NOMO-1 treated with DMSO at 0.1 percent for 48 hours (cell line): ENCODE results near the gene NOTCH4.

Experiments used
- DNase-seq: peaks from one replicate; lab custom pipeline; 2025; ENCODE audit not compliant: unreplicated experiment; lab: John Stamatoyannopoulos, UW

NOTCH4 gene

GRCh38 chr6:32183030-32183429 is 40.8 kb downstream of the NOTCH4 start:
- DNase-seq = no peak

- DNase-seq = no peak
Measured at GRCh38 chr6:32182555-32182981, 41.3 kb downstream of the NOTCH4 start.

GRCh38 chr6:32181915-32182529 is 41.8 kb downstream of the NOTCH4 start:
- DNase-seq = no peak

GRCh38 chr6:32181148-32181702 is 42.6 kb downstream of the NOTCH4 start:
- DNase-seq = no peak

GRCh38 chr6:32179766-32180405 is 44.0 kb downstream of the NOTCH4 start:
- DNase-seq = no peak

- no peak for DNase-seq
Measured at GRCh38 chr6:32178547-32179440, 45.1 kb downstream of the NOTCH4 start.

GRCh38 chr6:32177788-32178546 is 45.9 kb downstream of the NOTCH4 start, which contains the start of gene RNF5:
Gene RNF5, plus strand, starts transcription at chr6:32178405. Its CDS starts 107 bp downstream, at chr6:32178512.
- peak; percentile 100 for DNase-seq

- DNase-seq = peak; percentile 51
Measured at GRCh38 chr6:32177183-32177787, 46.6 kb downstream of the NOTCH4 start.

GRCh38 chr6:32176476-32177182 is 47.2 kb downstream of the NOTCH4 start:
- no peak for DNase-seq

GRCh38 chr6:32175711-32176475 is 48.0 kb downstream of the NOTCH4 start, which contains the start of gene AGPAT1:
Gene AGPAT1, minus strand, starts transcription at chr6:32176084. Its CDS starts 4,588 bp downstream, at chr6:32171496.
- DNase-seq = peak; percentile 91

- no peak for DNase-seq
Measured at GRCh38 chr6:32175322-32175710, 48.6 kb downstream of the NOTCH4 start.

GRCh38 chr6:32174416-32174815 is 49.5 kb downstream of the NOTCH4 start:
- no peak for DNase-seq

GRCh38 chr6:32173051-32173727 is 50.7 kb downstream of the NOTCH4 start:
- no peak for DNase-seq

GRCh38 chr6:32171234-32171633 is 52.6 kb downstream of the NOTCH4 start:
- no peak for DNase-seq

- no peak for DNase-seq
Measured at GRCh38 chr6:32170294-32170693, 53.6 kb downstream of the NOTCH4 start.

- DNase-seq = no peak
Measured at GRCh38 chr6:32168807-32169591, 54.9 kb downstream of the NOTCH4 start.

GRCh38 chr6:32168350-32168749 is 55.5 kb downstream of the NOTCH4 start:
- no peak for DNase-seq
